GM12801 (cell line): ENCODE results near the gene VPS33A.

Experiments
- CTCF ChIP-seq: IDR thresholded peaks from one replicate; pipeline ENCODE4 v1.5.1; 2011; ENCODE audit warnings: control low read depth; ENCODE audit not compliant: insufficient read length; ENCODE audit errors: extremely low read depth

Gene VPS33A

GRCh38 chr12:122202017-122202416 lies 64.3 kb downstream of the VPS33A start:
- TF ChIP-seq CTCF = no peak

GRCh38 chr12:122201381-122201780 lies 64.9 kb downstream of the VPS33A start:
- no peak for TF ChIP-seq CTCF

- no peak for TF ChIP-seq CTCF
Observed at GRCh38 chr12:122200541-122201175, 65.6 kb downstream of the VPS33A start.

GRCh38 chr12:122199484-122200355 lies 66.6 kb downstream of the VPS33A start:
- TF ChIP-seq CTCF = no peak

GRCh38 chr12:122197612-122197966 lies 68.7 kb downstream of the VPS33A start:
- no peak for TF ChIP-seq CTCF

- no peak for TF ChIP-seq CTCF
Observed at GRCh38 chr12:122195405-122195804, 70.9 kb downstream of the VPS33A start.

- TF ChIP-seq CTCF = no peak
Observed at GRCh38 chr12:122194804-122195203, 71.5 kb downstream of the VPS33A start.
